SKM-1 treated with dmso at 0.1 percent for 144 hours (cell line): ENCODE measurements around the gene DDX4.
"Not testable (repeated sequence)": the region's sequence is repeated elsewhere in the genome, so short reads cannot be mapped to it uniquely, and the experiment has no call there.

Source experiments
- DNase-seq: peaks from one replicate; lab custom pipeline; 2025; ENCODE audit not compliant: unreplicated experiment; lab: John Stamatoyannopoulos, UW

DDX4 gene

GRCh38 chr5:55720188-55720703 lies 17.6 kb upstream of the DDX4 start:
- no peak for DNase-seq

DNA sequence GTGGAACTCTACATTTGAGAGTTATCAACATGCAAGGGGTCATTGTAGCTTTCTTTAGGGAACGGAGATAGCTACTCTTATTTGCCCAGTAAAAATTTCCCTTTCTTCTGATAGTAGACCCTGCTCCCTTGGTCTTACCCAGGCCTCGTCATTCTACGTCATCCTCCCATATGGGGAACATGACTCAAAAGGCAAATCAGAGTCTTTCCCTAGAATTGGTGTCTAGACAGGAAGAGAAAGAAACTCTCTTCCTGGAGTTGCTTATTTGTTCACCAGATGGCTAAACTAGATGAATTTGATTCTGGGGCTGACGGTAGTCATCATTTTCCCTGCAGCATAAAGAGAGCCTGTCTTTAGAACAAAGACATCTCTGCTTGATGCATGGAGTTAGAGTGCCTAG lies 13.6 kb upstream of the DDX4 start:
- DNase-seq, result no peak

GRCh38 chr5:55731848-55732247 lies 6.0 kb upstream of the DDX4 start:
- no peak for DNase-seq

GRCh38 chr5:55732585-55732984 lies 5.3 kb upstream of the DDX4 start:
- no peak for DNase-seq

GRCh38 chr5:55734658-55735057 lies 3.2 kb upstream of the DDX4 start:
- DNase-seq, result no peak

GRCh38 chr5:55742778-55743177 lies 4.9 kb downstream of the DDX4 start:
- no peak for DNase-seq

- no peak for DNase-seq
These were observed 10.0 kb downstream of the DDX4 start for GRCh38 chr5:55747778-55748318.

DNA sequence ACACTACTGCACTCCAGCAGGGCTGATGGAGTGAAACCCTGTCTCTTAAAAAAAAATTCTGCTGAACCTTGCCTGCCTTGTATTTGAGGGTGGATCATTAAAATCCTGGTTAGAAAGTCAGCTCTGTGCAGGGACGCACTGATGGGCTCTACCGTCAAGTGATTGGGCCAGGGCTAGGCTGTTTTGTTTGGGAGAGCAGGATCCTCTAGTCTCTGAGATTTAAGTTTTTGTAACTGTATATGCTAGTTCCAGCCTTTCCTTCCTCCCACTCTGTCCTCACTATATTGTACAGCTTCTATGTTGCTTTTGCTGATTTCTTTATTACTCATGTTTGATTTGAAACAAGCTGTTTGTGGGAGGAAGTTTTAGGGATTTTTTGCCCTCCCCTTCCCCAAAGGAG lies 11.5 kb downstream of the DDX4 start:
- DNase-seq, result no peak

GRCh38 chr5:55750063-55750462 lies 12.2 kb downstream of the DDX4 start:
- no peak for DNase-seq

GRCh38 chr5:55750499-55750898 lies 12.6 kb downstream of the DDX4 start:
- no peak for DNase-seq

- no peak for DNase-seq
These were observed 20.4 kb downstream of the DDX4 start for GRCh38 chr5:55758231-55758630.

- no peak for DNase-seq
These were observed 20.9 kb downstream of the DDX4 start for GRCh38 chr5:55758714-55759113.

DNA sequence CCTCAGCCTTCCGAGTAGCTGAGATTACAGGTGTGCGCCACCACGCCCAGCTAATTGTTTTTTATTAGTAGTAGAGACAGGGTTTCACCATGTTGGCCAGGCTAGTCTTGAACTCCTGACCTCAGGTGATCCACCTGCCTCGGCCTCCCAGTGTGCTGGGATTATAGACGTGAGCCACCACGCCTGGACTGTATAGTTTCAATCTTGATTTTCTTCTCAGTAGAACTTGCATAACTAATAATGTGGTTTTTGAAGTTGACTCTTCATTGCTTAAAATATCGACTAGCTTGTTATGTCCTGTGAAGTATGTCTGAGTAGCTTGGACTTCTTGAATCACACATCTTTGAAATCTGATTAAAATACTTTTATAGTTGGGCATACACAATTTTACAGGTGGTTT lies 23.9 kb downstream of the DDX4 start:
- DNase-seq, result not testable (repeated sequence)

- no peak for DNase-seq
These were observed 26.0 kb downstream of the DDX4 start for GRCh38 chr5:55763746-55764420.

GRCh38 chr5:55768279-55768678 lies 30.4 kb downstream of the DDX4 start:
- DNase-seq, result no peak

DNA sequence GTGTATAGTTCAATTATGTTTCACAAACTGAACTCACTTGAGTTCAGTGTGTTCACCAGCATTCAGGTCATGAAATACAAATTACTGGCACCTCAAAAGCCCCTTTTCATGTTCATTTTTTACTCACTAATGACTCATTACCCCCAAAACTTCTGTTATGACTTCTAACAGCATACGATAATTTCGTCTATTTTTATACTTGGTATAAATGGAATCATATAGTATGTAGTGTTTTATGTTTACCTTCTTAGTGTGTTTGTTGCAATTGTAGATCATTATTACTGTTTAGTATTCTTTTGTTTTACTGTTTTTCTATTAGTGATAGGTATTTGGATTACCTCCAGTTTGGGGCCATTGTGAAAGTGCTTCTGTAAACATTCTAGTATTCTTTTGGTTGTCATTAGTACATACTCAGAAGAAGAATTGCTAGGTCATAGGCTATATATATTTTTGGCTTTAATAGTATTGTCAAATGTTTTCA lies 33.4 kb downstream of the DDX4 start:
- DNase-seq, result no peak

DNA sequence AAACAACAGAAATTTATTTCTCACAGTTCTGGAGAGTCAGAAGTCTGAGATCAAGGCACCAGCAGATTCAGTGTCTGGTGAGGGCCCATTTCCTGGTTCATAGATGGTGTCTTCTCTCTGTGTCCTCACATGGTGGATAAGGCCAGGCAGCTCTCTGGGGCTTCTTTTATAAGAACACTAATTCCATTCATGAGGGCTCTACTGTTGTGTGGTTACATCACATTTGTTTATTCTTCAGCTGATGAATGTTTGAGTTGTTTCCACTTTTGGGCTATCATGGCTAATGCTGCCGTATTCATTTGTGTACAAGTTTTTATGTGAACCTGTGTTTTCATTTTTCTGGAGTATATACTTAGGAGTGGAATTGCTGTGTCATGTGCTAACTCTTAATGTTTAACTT lies 35.2 kb downstream of the DDX4 start:
- DNase-seq, result no peak

DNA sequence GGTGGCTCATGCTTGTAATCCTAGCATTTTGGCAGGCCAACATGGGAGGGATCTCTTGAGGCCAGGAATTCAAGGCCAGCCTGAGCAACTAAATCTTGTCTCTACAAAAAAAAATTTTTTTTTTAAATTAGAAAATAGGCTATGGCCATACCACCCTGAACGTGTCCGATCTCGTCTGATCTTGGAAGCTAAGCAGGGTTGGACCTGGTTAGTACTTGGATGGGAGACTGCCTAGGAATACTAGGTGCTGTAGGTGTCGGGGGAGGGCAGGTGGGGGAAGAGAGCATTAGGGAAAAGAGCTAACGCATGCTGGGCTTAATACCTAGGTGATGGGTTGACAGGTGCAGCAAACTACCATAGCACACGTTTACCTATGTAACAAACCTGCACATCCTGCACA lies 39.5 kb downstream of the DDX4 start:
- no peak for DNase-seq

DNA sequence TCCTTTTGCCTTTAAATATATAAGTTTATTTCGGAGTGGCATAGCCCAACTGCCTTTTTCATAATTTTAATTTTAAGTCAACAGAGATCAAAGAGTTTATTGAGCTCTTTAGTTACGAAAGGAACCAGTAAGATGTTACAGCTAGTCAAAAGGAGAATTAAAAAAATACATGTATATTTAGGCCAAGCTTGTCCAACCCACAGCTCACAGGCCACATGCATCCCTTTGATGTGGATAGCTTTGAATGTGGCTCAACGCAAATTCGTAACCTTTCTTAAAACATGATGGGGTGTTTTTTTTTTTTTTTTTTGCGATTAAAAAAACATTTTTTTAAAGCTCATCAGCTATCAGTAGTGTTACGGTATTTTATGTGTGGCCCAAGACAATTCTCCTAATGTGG lies 63.1 kb downstream of the DDX4 start:
- DNase-seq, result no peak

DNA sequence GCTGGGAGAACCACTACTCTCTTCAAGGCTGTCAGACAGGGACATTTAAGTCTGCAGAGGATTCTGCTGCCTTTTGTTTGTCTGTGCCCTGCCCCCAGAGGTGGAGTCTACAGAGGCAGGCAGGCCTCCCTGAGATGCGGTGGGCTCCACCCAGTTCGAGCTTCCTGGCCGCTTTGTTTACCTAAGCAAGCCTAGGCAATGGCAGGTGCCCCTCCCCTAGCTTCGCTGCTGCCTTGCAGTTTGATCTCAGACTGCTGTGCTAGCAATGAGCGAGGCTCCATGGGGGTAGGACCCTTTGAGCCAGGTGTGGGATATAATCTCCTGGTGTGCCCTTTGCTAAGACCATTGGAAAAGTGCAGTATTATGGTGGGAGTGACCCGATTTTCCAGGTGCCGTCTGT lies 71.0 kb downstream of the DDX4 start:
- not testable (repeated sequence) for DNase-seq

- not testable (repeated sequence) for DNase-seq
These were observed 78.1 kb downstream of the DDX4 start for GRCh38 chr5:55815939-55816338.

- DNase-seq, result no peak
These were observed 78.5 kb downstream of the DDX4 start for GRCh38 chr5:55816342-55816741.

GRCh38 chr5:55817030-55817429 lies 79.2 kb downstream of the DDX4 start:
- no peak for DNase-seq
